NCI-H345 treated with DMSO at 0.1 percent for 48 hours (cell line): ENCODE data around the gene TSSC4.

Source experiments
- DNase-seq: peaks from one replicate; lab custom pipeline; 2025; ENCODE audit not compliant: unreplicated experiment; lab: John Stamatoyannopoulos, UW

Gene TSSC4

DNA sequence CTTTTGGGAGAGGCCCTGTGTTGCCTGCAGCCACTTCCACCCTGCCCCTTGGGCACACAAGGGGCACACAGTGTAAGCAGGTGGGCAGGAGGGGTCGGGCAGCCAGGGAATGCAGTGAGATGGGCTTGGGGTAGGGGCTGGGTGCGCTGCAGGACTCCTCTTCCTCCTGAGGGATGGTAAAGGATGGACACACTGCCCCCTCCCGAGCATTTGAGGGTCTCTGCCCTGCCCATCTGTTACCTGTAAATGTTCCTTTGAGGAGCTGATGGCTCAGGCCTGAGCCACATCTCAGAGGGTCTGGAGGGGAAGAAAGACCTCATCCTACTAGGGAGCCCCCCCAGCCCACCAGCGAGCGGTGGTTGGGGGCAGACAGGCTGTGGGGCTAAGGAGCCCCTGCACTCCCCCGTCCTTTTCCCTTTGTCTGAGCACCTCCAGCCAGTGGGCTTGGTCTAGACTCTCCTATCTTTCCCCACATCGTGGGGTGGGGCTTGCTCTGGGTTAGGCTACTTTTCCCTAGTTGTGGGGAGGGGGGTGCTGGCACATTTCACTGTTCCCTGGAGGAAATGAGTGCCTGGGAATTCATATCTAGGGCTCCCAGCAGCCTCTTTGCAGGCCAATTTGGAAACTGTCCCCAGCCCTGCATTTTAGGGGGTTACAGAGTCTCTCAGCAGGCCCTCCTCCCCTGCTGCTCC lies 1.7 kb upstream of the TSSC4 start:
- DNase-seq: no peak

GRCh38 chr11:2399488-2400068 lies 972 bp upstream of the TSSC4 start:
- no peak for DNase-seq

DNA sequence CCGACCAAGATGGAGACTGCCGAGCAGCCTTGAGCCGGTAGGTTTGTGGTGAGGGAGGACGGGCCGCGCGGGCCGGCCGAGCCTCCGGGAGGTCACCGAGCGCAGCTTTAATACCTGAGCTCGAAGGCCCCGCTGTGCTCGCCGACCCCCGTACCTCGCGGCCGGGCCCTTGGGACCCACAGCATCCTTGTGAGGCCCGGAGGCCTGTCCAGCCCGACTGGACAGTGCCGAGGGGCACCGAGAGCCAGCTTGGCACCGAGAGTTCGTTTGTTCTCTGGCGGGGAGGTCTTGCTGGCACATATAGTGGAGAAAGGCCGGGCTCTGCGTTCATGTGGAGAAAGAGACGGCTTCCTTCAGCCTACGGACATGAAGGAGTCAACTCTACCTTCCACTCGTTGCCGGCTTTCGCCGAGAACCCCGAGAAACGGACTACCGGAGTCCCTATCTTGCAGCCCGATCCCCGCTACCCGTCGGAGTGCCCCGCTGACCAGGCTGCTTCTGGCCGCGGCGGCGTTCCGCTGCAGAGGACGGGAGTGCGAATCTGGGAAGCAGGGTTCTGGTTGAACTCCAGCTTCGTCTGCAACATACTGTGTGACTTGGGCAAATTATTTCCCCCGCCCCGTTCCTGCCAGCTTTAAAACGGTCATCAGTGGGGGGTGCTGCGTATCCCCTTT lies 349 bp downstream of the TSSC4 start:
- no peak for DNase-seq

GRCh38 chr11:2401436-2401984 lies 960 bp downstream of the TSSC4 start:
- no peak for DNase-seq

GRCh38 chr11:2402106-2402505 lies 1.6 kb downstream of the TSSC4 start:
- no peak for DNase-seq

DNA sequence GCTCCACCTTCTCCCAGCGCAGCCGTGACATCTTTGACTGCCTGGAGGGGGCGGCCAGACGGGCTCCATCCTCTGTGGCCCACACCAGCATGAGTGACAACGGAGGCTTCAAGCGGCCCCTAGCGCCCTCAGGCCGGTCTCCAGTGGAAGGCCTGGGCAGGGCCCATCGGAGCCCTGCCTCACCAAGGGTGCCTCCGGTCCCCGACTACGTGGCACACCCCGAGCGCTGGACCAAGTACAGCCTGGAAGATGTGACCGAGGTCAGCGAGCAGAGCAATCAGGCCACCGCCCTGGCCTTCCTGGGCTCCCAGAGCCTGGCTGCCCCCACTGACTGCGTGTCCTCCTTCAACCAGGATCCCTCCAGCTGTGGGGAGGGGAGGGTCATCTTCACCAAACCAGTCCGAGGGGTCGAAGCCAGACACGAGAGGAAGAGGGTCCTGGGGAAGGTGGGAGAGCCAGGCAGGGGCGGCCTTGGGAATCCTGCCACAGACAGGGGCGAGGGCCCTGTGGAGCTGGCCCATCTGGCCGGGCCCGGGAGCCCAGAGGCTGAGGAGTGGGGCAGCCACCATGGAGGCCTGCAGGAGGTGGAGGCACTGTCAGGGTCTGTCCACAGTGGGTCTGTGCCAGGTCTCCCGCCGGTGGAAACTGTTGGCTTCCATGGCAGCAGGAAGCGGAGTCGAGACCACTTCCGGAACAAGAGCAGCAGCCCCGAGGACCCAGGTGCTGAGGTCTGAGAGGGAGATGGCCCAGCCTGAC lies 2.5 kb downstream of the TSSC4 start:
- no peak for DNase-seq

- DNase-seq: no peak
Observed at GRCh38 chr11:2404735-2405196, 4.2 kb downstream of the TSSC4 start.

DNA sequence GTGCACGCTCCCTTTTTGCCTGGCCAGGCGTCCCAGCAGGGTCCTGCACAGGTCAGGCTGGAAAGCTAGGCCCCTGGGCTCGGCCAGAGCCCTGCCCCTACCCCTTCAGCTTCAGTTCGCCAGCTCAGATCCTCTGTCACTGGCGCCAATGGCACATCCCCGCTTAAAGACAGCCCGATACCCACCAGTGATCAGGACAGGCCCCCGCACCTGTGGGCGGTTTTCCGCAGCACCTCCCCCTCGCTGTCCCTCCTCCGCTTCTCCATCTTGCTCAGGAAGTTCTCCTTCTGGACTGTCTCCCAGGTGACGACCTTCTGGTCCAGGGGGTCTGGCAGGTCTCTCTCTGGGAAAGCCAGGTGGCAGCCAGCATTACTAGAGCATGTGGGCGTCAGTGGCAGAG lies 5.9 kb downstream of the TSSC4 start:
- no peak for DNase-seq

- no peak for DNase-seq
Observed at GRCh38 chr11:2406878-2407410, 6.4 kb downstream of the TSSC4 start.

DNA sequence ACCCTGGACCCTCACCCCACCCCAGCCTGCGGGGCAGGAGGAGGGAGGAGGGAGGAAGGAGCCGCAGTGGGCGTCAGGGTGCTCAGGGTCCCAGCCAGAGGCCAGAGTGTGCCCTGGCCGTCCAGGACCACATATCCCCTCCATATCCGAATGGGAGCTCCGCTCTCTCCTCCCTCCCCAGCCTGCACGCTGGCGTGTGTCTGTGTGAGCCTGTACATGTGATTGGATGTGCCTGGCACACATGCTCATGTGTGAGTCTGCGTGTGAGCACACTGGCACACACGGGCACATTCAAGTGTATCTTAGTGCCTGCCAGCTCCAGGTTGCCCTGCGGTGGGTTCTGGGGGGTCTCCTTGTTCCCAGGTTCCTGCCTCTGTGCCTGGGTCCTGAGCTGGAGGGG lies 8.1 kb downstream of the TSSC4 start:
- no peak for DNase-seq

DNA sequence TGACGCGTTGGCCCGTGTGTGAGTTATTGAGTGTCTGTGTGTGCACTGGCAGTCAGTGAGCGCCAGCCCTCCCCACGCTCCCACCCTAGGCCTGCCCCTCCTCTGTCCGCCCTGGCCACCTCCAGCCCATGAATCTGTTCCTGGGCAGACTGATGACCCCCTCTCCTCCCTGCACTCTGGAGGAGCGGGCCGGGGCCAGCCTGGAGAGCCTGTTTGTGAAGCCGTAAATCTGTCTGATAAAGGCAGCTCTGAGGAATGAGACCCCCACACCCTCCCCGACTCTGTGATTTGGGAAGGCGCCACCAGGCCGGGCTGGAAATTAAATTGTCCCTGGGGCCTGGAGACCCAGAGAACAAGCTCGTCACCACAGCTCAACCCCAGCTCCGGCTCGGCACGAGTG lies 8.6 kb downstream of the TSSC4 start:
- no peak for DNase-seq

DNA sequence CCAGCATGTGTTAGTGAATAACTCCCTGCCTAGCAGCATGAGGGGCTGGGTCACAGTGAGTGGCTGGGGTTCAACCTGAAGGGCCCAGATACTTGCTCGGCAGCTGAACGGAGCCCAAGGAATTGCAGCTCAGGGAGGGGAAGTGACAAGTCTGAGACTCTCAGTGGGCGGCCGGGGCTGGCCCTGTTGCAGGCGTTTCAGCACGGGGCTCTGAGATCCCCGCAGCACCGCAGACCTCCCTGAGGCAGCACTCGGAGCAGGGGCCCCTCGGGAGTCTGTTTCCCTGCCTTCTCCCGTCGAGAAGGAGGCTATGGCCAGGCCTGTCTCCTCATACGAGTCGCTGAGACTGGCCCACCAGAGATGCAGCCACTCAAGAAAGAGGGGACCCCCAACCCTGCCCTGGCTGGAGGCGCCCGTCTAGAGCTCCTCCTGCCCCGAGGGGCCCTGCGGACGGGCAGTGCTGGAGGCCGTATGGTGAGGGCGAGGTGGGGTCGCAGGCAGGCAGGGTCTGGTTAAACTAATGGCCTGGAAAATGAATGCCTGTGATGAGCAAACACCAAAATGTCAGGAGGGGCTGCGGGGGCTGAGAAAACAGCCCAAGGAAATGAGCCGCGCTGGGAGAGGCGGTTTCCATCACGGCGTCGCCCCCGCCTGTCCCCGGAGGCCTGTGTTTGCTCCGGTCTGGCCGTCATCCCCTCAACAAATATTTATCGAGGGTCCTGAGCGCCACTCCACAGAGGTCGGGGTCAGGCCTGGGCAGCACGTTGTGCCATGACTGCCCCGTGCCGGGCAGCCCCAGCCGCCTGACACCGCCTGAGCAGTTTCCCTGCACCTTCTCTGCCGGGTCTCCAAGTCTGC lies 9.3 kb downstream of the TSSC4 start:
- DNase-seq: no peak

GRCh38 chr11:2410616-2411015 lies 10.1 kb downstream of the TSSC4 start:
- no peak for DNase-seq

GRCh38 chr11:2411446-2412305 lies 11.1 kb downstream of the TSSC4 start:
- no peak for DNase-seq

GRCh38 chr11:2412323-2412722 lies 11.8 kb downstream of the TSSC4 start:
- no peak for DNase-seq

DNA sequence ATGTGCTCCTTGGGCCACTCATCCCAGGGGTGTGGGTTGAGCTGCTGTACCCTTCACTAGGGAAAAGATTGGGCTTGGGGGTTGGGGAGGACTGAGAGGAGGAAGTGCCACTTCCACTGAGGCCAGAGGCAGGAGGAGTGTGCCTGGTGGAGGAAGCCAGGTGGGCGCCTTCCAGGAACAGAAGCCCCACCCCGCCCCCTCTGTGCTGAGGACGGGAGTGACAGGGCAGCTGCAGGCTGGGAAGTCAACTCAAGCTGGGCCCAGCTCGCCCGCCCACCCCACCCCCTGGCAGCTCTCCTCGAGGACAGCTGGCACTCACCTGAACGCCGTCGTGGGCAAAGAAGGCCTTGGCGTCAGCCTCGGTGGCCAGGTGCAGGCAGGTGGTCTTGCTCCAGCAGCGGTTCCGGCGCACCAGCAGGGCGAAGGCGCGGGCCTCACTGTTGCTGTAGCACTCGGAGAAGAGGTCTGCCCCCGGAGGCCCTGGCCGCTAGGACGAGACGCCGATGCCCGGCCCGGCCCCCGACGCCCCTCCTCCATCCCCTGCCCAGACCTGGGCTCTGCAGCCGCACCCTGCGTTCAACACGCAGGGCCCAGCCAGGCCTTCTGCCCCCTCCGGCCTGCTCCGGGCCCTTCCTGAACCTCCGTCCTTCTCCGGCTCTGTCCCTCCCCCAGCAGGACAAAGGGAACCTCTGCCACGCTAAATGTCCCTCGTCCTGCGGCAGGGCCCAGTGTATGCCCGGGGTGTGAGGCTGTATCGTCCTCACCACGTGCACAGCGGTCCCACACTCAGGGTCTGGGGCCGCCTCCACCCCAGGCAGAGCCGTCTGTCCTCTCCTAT lies 13.4 kb downstream of the TSSC4 start:
- DNase-seq: no peak

GRCh38 chr11:2414616-2415015 lies 14.1 kb downstream of the TSSC4 start:
- no peak for DNase-seq

DNA sequence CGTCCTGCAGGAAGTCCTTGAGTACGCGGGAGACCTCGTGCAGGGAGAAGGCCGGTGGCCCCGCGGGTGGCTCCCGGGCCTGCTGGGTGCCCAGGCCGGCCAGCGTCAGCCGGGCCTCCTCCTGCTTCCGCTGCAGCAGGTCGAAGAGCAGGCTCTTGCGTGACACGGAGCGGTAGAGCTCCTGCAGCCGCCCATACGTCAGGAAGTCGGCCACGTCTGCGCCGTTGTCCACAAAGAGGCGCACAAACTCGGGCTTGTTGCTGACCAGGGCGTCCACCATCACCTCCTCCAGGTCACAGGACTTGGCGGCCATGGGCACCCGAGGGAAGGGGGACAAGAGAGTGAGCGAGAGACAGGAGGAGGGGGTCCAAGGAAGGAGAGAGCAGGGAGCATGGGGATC lies 14.6 kb downstream of the TSSC4 start:
- DNase-seq: no peak
